HepG2 (cell line): ENCODE data around the gene CHMP2B. TPM values are rescaled to one million over a fixed set of nuclear protein-coding genes. Genes with fewer than 3 reads are reported as not detected.

Experiments
- AFF4 ChIP-seq: sonication (generic); formaldehyde crosslinking; IDR thresholded peaks from 2 replicates; pipeline ENCODE4 v1.4.0; 2020; ENCODE audit warnings: missing genetic modification reagents
- AGO2 ChIP-seq: fragments of 200-400 bp; formaldehyde crosslinking; optimal IDR thresholded peaks from 2 replicates; pipeline ENCODE3; 2017; ENCODE audit warnings: mild to moderate bottlenecking, low read depth, low read length, moderate library complexity
- ATAD3A ChIP-seq: sonication (generic); formaldehyde crosslinking; IDR thresholded peaks from 2 replicates; pipeline ENCODE4 v1.4.0; 2020; ENCODE audit warnings: missing genetic modification reagents
- KDM6A ChIP-seq: IDR thresholded peaks from 2 replicates; pipeline ENCODE4 v1.6.1; 2016; ENCODE audit warnings: low read depth
- KIAA2018 ChIP-seq: sonication (generic); formaldehyde crosslinking; IDR thresholded peaks from 2 replicates; pipeline ENCODE4 v1.5.0; 2020; ENCODE audit warnings: mild to moderate bottlenecking, missing genetic modification reagents, borderline replicate concordance
- KMT2A ChIP-seq: sonication (generic); formaldehyde crosslinking; IDR thresholded peaks from 2 replicates; pipeline ENCODE4 v1.4.0; 2020; ENCODE audit warnings: missing genetic modification reagents
- KMT2B ChIP-seq: IDR thresholded peaks from 2 replicates; pipeline ENCODE4 v1.6.1; 2016; ENCODE audit warnings: missing genetic modification reagents, missing compliant biosample characterization
- MBNL3 ChIP-seq: fragments of 250-450 bp; sonication (Bioruptor Pico); conservative IDR thresholded peaks from 2 replicates; pipeline ENCODE4 v1.8.0; 2022; ENCODE audit warnings: mild to moderate bottlenecking, inconsistent platforms
- SKIL ChIP-seq: sonication (generic); formaldehyde crosslinking; IDR thresholded peaks from 2 replicates; pipeline ENCODE4 v1.8.0; 2022; ENCODE audit warnings: missing genetic modification reagents, mild to moderate bottlenecking, moderate library complexity, borderline replicate concordance
- TEAD2 ChIP-seq: sonication (generic); formaldehyde crosslinking; IDR thresholded peaks from 2 replicates; pipeline ENCODE4 v1.9.0; 2021; ENCODE audit warnings: missing genetic modification reagents
- polyA plus RNA-seq, 8 experiments: library from polyadenylated mRNA; depleted of rRNA in 3 of 8; stranded (reverse) in 7 of 8; unstranded in 1 of 8; fragments of >200 nt; fragmentation: Illumina TruSeq in 4 of 8; extraction: Trizol in 4 of 8; gene quantifications; 2 replicates each; pipeline versions ENCODE4 v1.2.1 to v1.2.3, GENCODE V29; 2011 to 2016; ENCODE audit warnings: low read depth in 4 of 8, missing spikeins in 1 of 8, mixed read lengths in 1 of 8; ENCODE audit not compliant: insufficient read depth in 1 of 8
- total RNA-seq, 5 experiments: library from RNA; depleted of rRNA; stranded (reverse); fragments of >200 nt; fragmentation: Illumina TruSeq; extraction: Trizol; gene quantifications; 2 replicates each; pipeline ENCODE4 v1.2.3, GENCODE V29; 2016; ENCODE audit warnings: low read depth in 1 of 5
- TF ChIP-seq, protein P1 (sequence below): sonication (generic); formaldehyde crosslinking; IDR thresholded peaks from 2 replicates; pipeline ENCODE4 v1.4.0; 2020; ENCODE audit warnings: mild to moderate bottlenecking, missing genetic modification reagents

CHMP2B gene
- total and polyA plus RNA-seq, 2 of the 13 experiments (the other 11 are each of a cell fraction or from before 2014, with no cell fraction given): 6.9 to 33.5 TPM

DNA sequence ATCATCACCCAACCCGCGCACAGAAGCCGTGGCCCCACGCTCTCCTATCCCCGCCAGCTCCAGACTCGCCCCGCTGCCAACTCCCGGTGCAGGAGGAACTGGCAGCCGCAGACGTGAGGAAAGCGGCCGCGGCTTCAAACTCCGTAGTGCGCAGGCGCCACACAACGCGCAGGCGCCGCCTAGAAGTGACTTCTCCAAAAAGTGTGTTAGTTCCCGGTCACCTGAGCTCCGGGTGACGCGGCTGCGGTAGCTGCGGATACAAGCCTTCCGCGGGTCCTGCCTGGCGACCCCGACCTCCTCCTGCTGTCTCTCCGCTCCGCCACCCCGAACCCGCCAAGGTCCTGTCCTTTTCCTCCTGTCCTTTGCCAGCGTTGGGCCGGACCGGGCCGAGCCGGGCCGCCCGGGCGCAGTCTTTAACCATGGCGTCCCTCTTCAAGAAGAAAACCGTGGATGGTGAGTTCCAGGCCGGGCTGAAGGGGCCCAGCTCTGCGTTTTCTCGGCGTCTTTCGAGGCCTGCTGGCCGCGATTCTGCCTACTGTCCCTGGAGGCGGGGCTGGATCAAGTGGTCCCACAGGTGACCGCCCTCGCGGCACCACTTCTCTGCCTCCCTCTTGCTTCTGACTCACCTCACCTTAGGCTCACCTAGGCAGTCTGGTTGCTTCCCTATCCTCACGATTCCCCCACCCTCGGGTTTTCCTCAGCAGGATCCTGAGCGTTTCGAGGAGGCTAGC is at the start of gene CHMP2B (continued):
- no peak for TF ChIP-seq KIAA2018 (CRISPR knock-in tag)
- TF ChIP-seq AFF4 (CRISPR knock-in tag): no peak
- no peak for TF ChIP-seq ATAD3A
- TF ChIP-seq KMT2A (CRISPR knock-in tag): peak; percentile 73; the same call in 1 of the 2 replicates
- TF ChIP-seq, protein P1, sequence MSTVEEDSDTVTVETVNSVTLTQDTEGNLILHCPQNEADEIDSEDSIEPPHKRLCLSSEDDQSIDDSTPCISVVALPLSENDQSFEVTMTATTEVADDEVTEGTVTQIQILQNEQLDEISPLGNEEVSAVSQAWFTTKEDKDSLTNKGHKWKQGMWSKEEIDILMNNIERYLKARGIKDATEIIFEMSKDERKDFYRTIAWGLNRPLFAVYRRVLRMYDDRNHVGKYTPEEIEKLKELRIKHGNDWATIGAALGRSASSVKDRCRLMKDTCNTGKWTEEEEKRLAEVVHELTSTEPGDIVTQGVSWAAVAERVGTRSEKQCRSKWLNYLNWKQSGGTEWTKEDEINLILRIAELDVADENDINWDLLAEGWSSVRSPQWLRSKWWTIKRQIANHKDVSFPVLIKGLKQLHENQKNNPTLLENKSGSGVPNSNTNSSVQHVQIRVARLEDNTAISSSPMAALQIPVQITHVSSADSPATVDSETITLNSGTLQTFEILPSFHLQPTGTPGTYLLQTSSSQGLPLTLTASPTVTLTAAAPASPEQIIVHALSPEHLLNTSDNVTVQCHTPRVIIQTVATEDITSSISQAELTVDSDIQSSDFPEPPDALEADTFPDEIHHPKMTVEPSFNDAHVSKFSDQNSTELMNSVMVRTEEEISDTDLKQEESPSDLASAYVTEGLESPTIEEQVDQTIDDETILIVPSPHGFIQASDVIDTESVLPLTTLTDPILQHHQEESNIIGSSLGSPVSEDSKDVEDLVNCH (CRISPR knock-in tag): no peak
- TF ChIP-seq SKIL (CRISPR knock-in tag): no peak
- TF ChIP-seq KDM6A (CRISPR knock-in tag): no peak
- TF ChIP-seq AGO2: peak; percentile 56
- no peak for TF ChIP-seq TEAD2 (CRISPR knock-in tag)
- TF ChIP-seq KMT2B: peak; percentile 83
- TF ChIP-seq MBNL3 (CRISPR knock-in tag): no peak
